ENCODE data around the gene FAM168B.

The FAM168B gene

DNA sequence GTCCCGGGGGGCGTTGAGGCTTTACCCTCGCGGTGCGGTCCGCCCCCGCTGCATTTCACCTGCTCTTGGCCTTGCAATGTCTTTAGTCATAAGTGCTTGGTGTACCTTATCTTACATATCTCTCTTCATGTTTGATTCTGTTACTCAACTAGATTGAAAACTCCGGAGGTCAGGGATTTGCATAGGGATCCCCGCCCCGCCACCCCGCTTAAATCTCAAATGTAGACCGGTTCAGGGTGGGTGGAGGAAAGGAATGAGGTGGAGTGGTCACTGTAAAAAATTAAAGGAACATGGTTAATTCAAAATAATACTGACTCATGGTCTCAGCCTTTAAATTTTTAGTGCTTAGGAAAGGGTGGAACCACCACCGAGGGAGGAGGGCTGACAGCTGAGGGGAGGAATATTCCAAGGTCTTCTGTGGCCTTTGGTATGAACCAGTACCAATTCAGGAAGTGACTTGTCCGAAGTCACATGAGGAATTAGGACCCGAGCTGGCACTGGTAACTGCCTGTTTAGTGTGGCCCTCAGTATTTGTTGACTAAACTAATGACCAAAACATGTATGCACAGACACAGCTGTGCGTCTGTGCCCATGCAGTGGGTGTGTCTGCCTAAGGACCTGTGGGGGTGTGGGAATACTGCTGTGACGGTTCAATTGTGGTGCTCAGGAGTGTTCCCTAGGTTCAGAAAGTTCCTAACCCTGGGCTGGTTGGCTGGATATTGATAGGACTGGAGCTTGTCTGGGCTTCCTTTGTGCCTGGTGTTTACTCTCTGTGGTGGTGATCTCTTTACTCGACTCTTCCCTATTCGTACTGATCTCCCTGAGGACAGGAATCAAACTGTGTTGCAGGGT lies 12.9 kb upstream of the FAM168B start:
- H3K27me3 ChIP-seq (replicated peaks; ENCODE audit: control insufficient read depth, insufficient read depth, low read length): no peaks in the 10 kb centered on the region
- TF ChIP-seq, protein P1, sequence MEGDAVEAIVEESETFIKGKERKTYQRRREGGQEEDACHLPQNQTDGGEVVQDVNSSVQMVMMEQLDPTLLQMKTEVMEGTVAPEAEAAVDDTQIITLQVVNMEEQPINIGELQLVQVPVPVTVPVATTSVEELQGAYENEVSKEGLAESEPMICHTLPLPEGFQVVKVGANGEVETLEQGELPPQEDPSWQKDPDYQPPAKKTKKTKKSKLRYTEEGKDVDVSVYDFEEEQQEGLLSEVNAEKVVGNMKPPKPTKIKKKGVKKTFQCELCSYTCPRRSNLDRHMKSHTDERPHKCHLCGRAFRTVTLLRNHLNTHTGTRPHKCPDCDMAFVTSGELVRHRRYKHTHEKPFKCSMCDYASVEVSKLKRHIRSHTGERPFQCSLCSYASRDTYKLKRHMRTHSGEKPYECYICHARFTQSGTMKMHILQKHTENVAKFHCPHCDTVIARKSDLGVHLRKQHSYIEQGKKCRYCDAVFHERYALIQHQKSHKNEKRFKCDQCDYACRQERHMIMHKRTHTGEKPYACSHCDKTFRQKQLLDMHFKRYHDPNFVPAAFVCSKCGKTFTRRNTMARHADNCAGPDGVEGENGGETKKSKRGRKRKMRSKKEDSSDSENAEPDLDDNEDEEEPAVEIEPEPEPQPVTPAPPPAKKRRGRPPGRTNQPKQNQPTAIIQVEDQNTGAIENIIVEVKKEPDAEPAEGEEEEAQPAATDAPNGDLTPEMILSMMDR (IDR thresholded peaks at IDR 0.05; ENCODE audit: insufficient read depth, low read length, poor library complexity, severe bottlenecking): no peak
- no peaks in the 10 kb centered on the region for H3K36me3 ChIP-seq (ENCODE audit: control insufficient read depth, insufficient read depth, low read length)
- H3K4me3 ChIP-seq (replicated peaks; ENCODE audit: low read depth, low read length): peak overlapping the region; percentile 84
- peak; percentile 61 for DNase-seq (ENCODE audit: extremely low read depth, insufficient read length)

DNA sequence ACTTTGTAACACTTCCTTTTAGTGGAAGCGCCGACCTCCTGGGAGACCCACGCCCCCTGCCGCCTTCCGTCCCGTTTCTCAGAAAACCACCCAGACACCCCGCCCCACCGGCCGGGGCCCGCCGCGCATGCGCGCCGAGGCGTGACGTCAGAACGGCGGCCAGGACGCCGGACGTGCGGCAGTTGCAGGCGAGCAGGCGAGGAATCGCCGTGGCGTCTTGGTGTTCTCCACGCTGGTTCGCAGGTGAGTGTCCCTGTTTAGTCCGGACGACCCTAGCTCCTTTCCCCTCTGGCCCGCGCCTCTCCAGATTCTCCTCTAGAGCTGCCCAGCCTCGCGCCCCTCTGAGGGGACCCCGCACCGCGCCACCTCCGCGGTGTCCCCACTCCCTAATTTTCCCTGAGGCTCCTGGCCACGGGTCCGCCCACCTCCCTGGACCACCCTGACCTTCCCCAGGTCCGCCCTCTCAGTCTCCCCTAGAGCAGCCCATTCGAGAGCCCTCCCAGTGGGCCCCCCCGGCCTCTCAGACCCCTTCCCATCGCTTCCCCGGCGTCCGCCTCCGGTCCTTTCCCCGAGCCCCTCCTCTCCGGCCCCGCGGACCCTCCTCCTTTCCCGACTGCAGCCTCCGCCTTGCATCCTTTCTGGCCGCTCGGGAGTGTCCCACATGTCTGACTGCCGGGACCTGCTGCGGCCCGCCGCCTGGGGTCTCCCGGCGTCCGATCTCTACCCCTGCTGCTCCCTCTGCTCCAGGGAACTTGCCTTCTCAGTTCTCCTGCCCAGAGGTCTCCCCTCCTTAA lies 12.1 kb upstream of the FAM168B start, which contains the start of gene PLEKHB2:
PLEKHB2 (plus strand) TSS at position 181 of the 794 bp plus-strand sequence. CDS start 15,606 bp downstream, outside the sequence.
- TF ChIP-seq, protein P1 (IDR thresholded peaks at IDR 0.05; ENCODE audit: insufficient read depth, low read length, poor library complexity, severe bottlenecking): peak; percentile 31
- peak within 1 kb of the TSS; percentile 84 for H3K4me3 ChIP-seq (replicated peaks; ENCODE audit: low read depth, low read length)
- DNase-seq (ENCODE audit: extremely low read depth, insufficient read length): peak; percentile 97
- H3K36me3 ChIP-seq (ENCODE audit: control insufficient read depth, insufficient read depth, low read length): no peaks in the 10 kb centered on the region
- H3K27me3 ChIP-seq (replicated peaks; ENCODE audit: control insufficient read depth, insufficient read depth, low read length): no peaks in the 10 kb centered on the region

DNA sequence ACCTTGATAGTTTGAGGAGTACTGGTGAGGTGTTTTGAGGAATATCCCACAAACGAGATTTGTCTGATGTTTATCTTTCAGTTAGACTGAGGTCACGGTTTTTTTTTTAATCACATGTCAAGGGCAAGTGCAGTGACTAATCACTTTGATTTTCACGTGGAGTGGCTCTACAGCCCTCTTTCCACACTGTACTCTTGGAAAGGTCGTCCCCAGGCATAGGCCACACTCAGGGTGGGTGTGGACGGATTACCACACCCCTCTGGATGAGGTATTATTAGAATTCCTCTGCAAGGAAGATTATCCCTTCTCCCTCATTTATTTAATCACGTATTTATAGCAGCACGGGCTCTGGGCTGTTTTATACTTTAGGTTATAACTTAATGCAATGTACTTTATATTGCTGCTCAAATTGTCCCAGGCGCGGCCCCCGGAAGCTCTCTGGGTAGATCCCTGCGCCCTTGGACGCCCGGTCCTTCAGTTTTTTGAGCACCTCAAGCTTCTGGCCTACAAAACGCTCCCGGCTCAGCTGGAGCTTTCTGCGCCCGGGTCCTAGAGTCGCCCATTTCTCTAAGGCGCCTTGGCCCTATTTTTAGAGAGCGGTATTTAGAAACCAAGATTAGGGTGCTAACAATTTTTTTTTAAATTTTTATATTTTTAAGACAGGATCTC lies 11.4 kb upstream of the FAM168B start:
- Histone ChIP-seq H3K4me3 (replicated peaks; ENCODE audit: low read depth, low read length) (peak overlapping the region; percentile 84), H3K27me3 (replicated peaks; ENCODE audit: control insufficient read depth, insufficient read depth, low read length) (no peaks in the 10 kb centered on the region), H3K36me3 (ENCODE audit: control insufficient read depth, insufficient read depth, low read length) (no peaks in the 10 kb centered on the region)
- no peak for DNase-seq (ENCODE audit: extremely low read depth, insufficient read length)
- TF ChIP-seq, protein P1 (IDR thresholded peaks at IDR 0.05; ENCODE audit: insufficient read depth, low read length, poor library complexity, severe bottlenecking): no peak

DNA sequence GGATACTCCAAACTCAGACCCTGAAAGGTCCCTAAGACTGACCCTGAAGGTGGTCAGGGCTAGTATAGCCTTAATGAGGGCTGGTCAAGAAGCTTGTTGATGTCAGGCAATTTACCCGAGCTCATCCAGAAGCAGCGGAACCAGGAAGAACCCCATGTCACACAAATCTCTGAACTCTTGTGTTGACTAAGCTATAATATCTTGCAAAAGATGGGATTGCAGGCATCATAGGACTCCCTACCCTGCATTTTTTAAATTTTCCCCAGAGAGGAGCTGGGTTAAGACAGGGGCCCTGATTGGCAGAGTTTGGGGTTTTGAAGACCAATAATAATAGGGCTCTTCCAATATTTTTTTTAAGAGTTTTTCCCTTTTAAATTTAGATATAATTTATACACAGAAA lies 9.9 kb upstream of the FAM168B start:
- DNase-seq (ENCODE audit: extremely low read depth, insufficient read length): no peak
- Histone ChIP-seq H3K36me3 (ENCODE audit: control insufficient read depth, insufficient read depth, low read length) (no peaks in the 10 kb centered on the region), H3K4me3 (replicated peaks; ENCODE audit: low read depth, low read length) (no peak overlapping the region), H3K27me3 (replicated peaks; ENCODE audit: control insufficient read depth, insufficient read depth, low read length) (no peaks in the 10 kb centered on the region)
- TF ChIP-seq, protein P1 (IDR thresholded peaks at IDR 0.05; ENCODE audit: insufficient read depth, low read length, poor library complexity, severe bottlenecking): no peak

DNA sequence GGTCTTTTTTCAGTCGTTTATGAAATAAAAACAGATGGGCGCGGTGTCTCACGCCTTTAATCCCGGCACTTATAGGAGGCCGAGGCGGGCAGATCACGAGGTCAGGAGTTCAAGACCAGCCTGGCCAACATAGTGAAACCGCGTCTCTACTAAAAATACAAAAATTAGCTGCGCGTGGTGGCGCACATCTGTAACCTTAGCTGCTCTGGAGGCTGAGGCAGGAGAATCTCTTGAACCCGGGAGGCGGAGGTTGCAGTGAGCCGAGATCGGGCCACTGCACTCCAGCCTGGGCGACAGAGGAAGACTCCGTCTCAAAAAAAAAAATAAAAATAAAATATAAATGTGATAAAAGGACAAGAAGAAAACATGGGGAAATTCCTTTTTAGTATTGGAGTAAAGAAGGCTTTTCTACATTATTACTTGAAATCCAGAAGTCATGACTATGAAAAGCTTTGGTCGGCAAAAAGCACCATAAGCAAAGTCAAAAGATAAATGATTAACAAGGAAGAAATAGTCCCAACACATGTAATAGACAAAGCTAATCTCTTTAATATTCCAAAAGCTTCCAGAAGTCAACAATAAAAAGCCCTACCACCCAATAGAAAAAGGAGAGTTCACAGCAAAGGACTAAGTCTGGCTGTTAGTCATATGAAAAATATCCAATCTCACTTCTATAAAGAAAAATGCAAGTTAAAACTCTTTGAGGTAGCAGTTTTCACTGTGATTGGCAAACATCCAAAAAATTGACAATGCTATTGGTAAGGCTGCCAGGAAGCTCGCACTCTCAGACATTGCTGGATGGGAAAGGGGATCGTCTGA lies 1.4 kb upstream of the FAM168B start:
- no peaks in the 10 kb centered on the region for H3K36me3 ChIP-seq (ENCODE audit: control insufficient read depth, insufficient read depth, low read length)
- no peak overlapping the region for H3K4me3 ChIP-seq (replicated peaks; ENCODE audit: low read depth, low read length)
- H3K27me3 ChIP-seq (replicated peaks; ENCODE audit: control insufficient read depth, insufficient read depth, low read length): no peaks in the 10 kb centered on the region
- DNase-seq (ENCODE audit: extremely low read depth, insufficient read length): no peak
- TF ChIP-seq, protein P1 (IDR thresholded peaks at IDR 0.05; ENCODE audit: insufficient read depth, low read length, poor library complexity, severe bottlenecking): no peak

Data from GM06990 (cell line).